ENCODE results near the gene SLC15A1. TPM values are rescaled to one million over a fixed set of nuclear protein-coding genes. Genes with fewer than 3 reads are reported as not detected.

The SLC15A1 gene
- polyA plus RNA-seq, 2 of the 4 experiments (the other 2 are of a cell fraction): 0.04 to 0.09 TPM

GRCh38 chr13:98677398-98677797 is 75.1 kb downstream of the SLC15A1 start:
- Histone ChIP-seq H3K4me2 (no peak overlapping the region), H3K27ac (no peak overlapping the region), H3K9me3 (no peaks in the 10 kb centered on the region), H3K4me1 (peaks cover 4% of the 10 kb centered on the region; the same call in 2 of the 3 replicates), H3K4me3 (no peak overlapping the region)
- no peak for FAIRE-seq
- no peak for ATAC-seq
- TF ChIP-seq MAZ (IDR thresholded peaks at IDR 0.05; ENCODE audit: borderline replicate concordance, low read depth, low read length) (no peak), RCOR1 (IDR thresholded peaks at IDR 0.05; ENCODE audit: low read depth, low read length) (no peak), RAD21 (conservative IDR thresholded peaks at IDR 0.05 in 1 of 2, IDR thresholded peaks at IDR 0.05 in 1 of 2) (no peak), SMC3 (IDR thresholded peaks at IDR 0.05) (no peak), ZFP36 (IDR thresholded peaks at IDR 0.05; ENCODE audit: borderline replicate concordance, partially characterized antibody) (no peak), HDAC2 (IDR thresholded peaks at IDR 0.05) (no peak), EHF (CRISPR knock-in tag; IDR thresholded peaks at IDR 0.05) (no peak), MAX (IDR thresholded peaks at IDR 0.05) (no peak), BCL3 (IDR thresholded peaks at IDR 0.05) (no peak), HOXB13 (CRISPR knock-in tag; IDR thresholded peaks at IDR 0.05; ENCODE audit: low read depth) (no peak), E2F6 (IDR thresholded peaks at IDR 0.05; ENCODE audit: borderline replicate concordance, low read depth) (no peak), TP53 (CRISPR knock-in tag; IDR thresholded peaks at IDR 0.05) (no peak), RNF2 (IDR thresholded peaks at IDR 0.05; ENCODE audit: borderline replicate concordance, low read depth) (no peak), JUN (IDR thresholded peaks at IDR 0.05) (no peak), PHF8 (IDR thresholded peaks at IDR 0.05; ENCODE audit: borderline replicate concordance, low read depth) (no peak), ELK1 (IDR thresholded peaks at IDR 0.05; ENCODE audit: low read depth, low read length) (no peak), RFX5 (IDR thresholded peaks at IDR 0.05) (no peak)
- DNase-seq (ENCODE audit: low read depth in 1 of 2, low spot score in 1 of 2): no peak
- POLR2A ChIA-PET: no interaction called here
- 78% methylated on average over 13 of the region's 13 CpGs for WGBS (ENCODE audit: missing lambda C conversion rate)
- CTCF ChIA-PET: no interaction called here

GRCh38 chr13:98676239-98676638 is 76.2 kb downstream of the SLC15A1 start:
- Histone ChIP-seq H3K27ac (no peak overlapping the region), H3K4me1 (peaks cover 4% of the 10 kb centered on the region; the same call in 2 of the 3 replicates), H3K4me3 (no peak overlapping the region), H3K4me2 (no peak overlapping the region), H3K9me3 (no peaks in the 10 kb centered on the region)
- WGBS (ENCODE audit: missing lambda C conversion rate): 90% methylated on average over 13 of the region's 13 CpGs
- ATAC-seq (no peak), DNase-seq (ENCODE audit: low read depth in 1 of 2, low spot score in 1 of 2) (no peak), FAIRE-seq (no peak)
- ChIA-PET CTCF (no interaction called here), POLR2A (no interaction called here)
- TF ChIP-seq TFCP2L1 (CRISPR knock-in tag; IDR thresholded peaks at IDR 0.05): no peak
- TF ChIP-seq NPAS2 (CRISPR knock-in tag; IDR thresholded peaks at IDR 0.05; ENCODE audit: borderline replicate concordance): no peak
- no peak for TF ChIP-seq HOXB5 (CRISPR knock-in tag; IDR thresholded peaks at IDR 0.05)
- TF ChIP-seq MAZ (IDR thresholded peaks at IDR 0.05; ENCODE audit: borderline replicate concordance, low read depth, low read length): no peak
- TF ChIP-seq ZFP36 (IDR thresholded peaks at IDR 0.05; ENCODE audit: borderline replicate concordance, partially characterized antibody): no peak
- no peak for TF ChIP-seq JUNB (IDR thresholded peaks at IDR 0.05)
- TF ChIP-seq CBX2 (IDR thresholded peaks at IDR 0.05; ENCODE audit: borderline replicate concordance, low read depth): no peak
- TF ChIP-seq MAFK (IDR thresholded peaks at IDR 0.05; ENCODE audit: partially characterized antibody): no peak

Measured in A549 (cell line).